H1 (cell line): ENCODE measurements around the gene HIGD1B. TPM values are rescaled to one million over a fixed set of nuclear protein-coding genes. Genes with fewer than 3 reads are reported as not detected.

Experiments
- CHD7 ChIP-seq: fragments of 300-600 bp; sonication (generic); IDR thresholded peaks from 2 replicates; pipeline ENCODE4 v1.7.1; 2012; ENCODE audit warnings: low read length, moderate library complexity, mild to moderate bottlenecking, inconsistent platforms; ENCODE audit not compliant: insufficient replicate concordance
- polyA plus RNA-seq, 7 experiments: library from polyadenylated mRNA; depleted of rRNA in 3 of 7; stranded (reverse) in 5 of 7; unstranded in 2 of 7; fragments of >200 nt in 5 of 7; fragments of 200-250 nt in 2 of 7; gene quantifications; 1 replicate in 5 of 7; 2 replicates in 1 of 7; 4 replicates in 1 of 7; pipeline versions ENCODE4 v1.2.1 to v1.2.3, GENCODE V29; 2011 to 2013; ENCODE audit warnings: missing spikeins in 2 of 7, mixed read lengths in 2 of 7
- total RNA-seq: library from RNA; stranded (reverse); fragmentation: NEBNext Ultra II Directional; extraction: Animal tissue kit (Norgen Biotek cat#: 25700); gene quantifications from 2 replicates; pipeline ENCODE4 v1.2.1, GENCODE V29; 2021

The HIGD1B gene
- total and polyA plus RNA-seq, 2 of the 8 experiments (the other 6 are each of a cell fraction or from before 2014, with no cell fraction given): not detected

GRCh38 chr17:44863061-44863918 is 15.6 kb downstream of the HIGD1B start (continued):
- no peak for TF ChIP-seq CHD7
